ENCODE data around the gene NELFCD.

DNA sequence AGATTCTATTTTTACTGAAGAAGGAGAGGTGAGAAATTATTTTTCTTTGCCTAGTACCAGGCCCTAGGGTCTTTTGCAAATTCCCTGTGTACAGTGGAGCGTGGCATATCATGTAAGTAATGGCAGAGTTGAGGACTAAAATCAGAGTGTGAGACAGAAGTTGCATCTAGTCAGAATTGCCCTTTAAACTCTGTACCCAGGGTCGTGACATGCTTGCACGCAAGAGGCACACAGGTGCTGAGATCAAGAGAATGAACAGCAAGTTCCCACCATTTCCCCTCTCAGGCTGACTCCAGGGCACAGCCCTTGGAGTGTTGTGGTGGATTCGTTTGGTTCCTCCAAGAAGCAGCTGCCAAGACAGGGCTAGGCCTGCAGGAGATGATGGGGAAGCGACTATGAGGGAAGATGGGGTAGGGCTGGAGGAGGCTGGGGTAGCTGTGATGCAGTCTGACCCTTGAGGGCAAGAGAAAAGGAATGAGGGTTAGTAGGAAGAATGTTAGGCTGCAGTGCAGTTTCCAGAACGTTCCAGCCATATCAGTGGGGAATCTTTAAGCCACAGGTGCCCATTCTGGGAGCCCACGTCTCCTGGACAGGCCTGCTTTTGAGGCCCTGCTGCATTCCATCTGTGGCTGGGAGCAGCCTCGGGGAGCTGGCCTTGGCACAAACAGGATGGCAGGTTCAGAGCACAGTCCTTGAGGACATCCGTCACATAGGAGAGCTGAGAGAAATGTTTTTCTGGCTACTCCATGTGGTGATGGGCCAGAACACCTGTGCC is 6.9 kb downstream of the NELFCD start:
- TF ChIP-seq, protein P1, sequence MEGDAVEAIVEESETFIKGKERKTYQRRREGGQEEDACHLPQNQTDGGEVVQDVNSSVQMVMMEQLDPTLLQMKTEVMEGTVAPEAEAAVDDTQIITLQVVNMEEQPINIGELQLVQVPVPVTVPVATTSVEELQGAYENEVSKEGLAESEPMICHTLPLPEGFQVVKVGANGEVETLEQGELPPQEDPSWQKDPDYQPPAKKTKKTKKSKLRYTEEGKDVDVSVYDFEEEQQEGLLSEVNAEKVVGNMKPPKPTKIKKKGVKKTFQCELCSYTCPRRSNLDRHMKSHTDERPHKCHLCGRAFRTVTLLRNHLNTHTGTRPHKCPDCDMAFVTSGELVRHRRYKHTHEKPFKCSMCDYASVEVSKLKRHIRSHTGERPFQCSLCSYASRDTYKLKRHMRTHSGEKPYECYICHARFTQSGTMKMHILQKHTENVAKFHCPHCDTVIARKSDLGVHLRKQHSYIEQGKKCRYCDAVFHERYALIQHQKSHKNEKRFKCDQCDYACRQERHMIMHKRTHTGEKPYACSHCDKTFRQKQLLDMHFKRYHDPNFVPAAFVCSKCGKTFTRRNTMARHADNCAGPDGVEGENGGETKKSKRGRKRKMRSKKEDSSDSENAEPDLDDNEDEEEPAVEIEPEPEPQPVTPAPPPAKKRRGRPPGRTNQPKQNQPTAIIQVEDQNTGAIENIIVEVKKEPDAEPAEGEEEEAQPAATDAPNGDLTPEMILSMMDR (IDR thresholded peaks at IDR 0.05; ENCODE audit: low read length) = no peak
- no peak for TF ChIP-seq EZH2phosphoT487 (IDR thresholded peaks at IDR 0.05; ENCODE audit: low read length)
